ENCODE measurements around the gene ZNF438.

DNA sequence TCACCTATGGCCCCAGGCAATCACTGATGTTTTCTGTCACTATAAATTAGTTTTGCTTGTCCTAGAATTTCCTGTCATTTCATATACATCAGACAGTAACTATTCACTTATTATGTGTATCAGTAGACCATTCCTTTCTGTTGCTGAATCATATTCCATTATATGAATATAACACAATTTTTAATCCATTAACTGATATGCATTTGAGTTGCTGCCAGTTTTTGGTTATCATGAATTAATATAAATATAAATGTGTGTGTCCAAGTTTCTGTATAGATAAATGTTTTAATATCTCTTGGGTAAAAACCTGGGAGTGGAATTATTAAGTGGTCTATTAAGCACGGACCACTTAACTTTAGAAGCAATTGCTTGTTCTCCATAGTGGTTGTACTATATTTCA is 143.8 kb downstream of the ZNF438 start:
- TF ChIP-seq, protein P1, sequence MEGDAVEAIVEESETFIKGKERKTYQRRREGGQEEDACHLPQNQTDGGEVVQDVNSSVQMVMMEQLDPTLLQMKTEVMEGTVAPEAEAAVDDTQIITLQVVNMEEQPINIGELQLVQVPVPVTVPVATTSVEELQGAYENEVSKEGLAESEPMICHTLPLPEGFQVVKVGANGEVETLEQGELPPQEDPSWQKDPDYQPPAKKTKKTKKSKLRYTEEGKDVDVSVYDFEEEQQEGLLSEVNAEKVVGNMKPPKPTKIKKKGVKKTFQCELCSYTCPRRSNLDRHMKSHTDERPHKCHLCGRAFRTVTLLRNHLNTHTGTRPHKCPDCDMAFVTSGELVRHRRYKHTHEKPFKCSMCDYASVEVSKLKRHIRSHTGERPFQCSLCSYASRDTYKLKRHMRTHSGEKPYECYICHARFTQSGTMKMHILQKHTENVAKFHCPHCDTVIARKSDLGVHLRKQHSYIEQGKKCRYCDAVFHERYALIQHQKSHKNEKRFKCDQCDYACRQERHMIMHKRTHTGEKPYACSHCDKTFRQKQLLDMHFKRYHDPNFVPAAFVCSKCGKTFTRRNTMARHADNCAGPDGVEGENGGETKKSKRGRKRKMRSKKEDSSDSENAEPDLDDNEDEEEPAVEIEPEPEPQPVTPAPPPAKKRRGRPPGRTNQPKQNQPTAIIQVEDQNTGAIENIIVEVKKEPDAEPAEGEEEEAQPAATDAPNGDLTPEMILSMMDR (IDR thresholded peaks at IDR 0.05), result no peak
- no peak for TF ChIP-seq POLR2A (IDR thresholded peaks at IDR 0.05)

Data from lower leg skin (tissue), 3 donors.